ENCODE measurements around the gene HECA. TPM values are rescaled to one million over a fixed set of nuclear protein-coding genes. Genes with fewer than 3 reads are reported as not detected.
"Not testable (repeated sequence)": the region's sequence is repeated elsewhere in the genome, so short reads cannot be mapped to it uniquely, and the experiment has no call there.

Gene HECA, protein sequence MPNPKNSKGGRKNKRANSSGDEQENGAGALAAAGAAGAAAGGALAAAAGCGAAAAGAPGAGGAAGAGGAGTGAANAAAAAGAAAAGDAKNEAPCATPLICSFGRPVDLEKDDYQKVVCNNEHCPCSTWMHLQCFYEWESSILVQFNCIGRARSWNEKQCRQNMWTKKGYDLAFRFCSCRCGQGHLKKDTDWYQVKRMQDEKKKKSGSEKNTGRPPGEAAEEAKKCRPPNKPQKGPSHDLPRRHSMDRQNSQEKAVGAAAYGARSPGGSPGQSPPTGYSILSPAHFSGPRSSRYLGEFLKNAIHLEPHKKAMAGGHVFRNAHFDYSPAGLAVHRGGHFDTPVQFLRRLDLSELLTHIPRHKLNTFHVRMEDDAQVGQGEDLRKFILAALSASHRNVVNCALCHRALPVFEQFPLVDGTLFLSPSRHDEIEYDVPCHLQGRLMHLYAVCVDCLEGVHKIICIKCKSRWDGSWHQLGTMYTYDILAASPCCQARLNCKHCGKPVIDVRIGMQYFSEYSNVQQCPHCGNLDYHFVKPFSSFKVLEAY
- total RNA-seq: 10 to 100 TPM; 39.2 to 39.9 TPM

- H3K4me1 Mint-ChIP-seq: peaks cover 54% of the 10 kb centered on the region
- peak within 1 kb of the TSS; percentile 97 for H3K4me3 Mint-ChIP-seq
- DNase-seq: peak; percentile 99
- no peaks in the 10 kb centered on the region for H3K27me3 Mint-ChIP-seq
- H3K9me3 Mint-ChIP-seq: peaks cover 11% of the 10 kb centered on the region
- peak within 1 kb of the TSS; percentile 97 for H3K27ac Mint-ChIP-seq
- peaks cover 29% of the 10 kb centered on the region for H3K36me3 Mint-ChIP-seq
Observed at GRCh38 chr6:139134817-139135577, at the start of gene HECA. HECA (plus strand) TSS chr6:139135080; CDS start chr6:139135397, 317 bp downstream.

DNA sequence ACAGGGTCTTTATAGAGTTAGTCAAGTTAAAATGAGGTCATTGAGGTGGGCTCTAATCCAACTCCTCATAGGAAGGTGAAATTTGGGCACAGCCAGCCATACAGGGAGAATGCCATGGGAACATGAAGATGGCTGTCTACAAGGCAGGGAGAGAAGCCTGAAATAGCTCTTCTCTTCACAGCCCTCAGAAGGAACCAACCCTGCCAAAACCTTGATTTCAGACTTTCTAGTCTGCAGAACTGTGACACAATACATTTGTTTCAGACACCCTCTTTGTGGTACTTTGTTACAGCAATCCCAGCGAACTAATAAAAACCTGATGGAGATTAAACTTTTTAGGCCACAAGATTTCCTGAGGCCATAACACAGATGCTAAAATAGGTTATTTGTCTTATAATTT lies 43.1 kb upstream of the HECA start:
- H3K27me3 Mint-ChIP-seq: no peaks in the 10 kb centered on the region
- H3K36me3 Mint-ChIP-seq: no peaks in the 10 kb centered on the region
- no peak overlapping the region for H3K4me3 Mint-ChIP-seq
- H3K4me1 Mint-ChIP-seq: no peaks in the 10 kb centered on the region
- peaks cover 14% of the 10 kb centered on the region for H3K9me3 Mint-ChIP-seq
- no peak for DNase-seq
- H3K27ac Mint-ChIP-seq: no peak overlapping the region

GRCh38 chr6:139099984-139100383 lies 34.9 kb upstream of the HECA start:
- peaks cover 26% of the 10 kb centered on the region for H3K4me1 Mint-ChIP-seq
- no peak overlapping the region for H3K4me3 Mint-ChIP-seq
- H3K9me3 Mint-ChIP-seq: peaks cover 2% of the 10 kb centered on the region
- H3K36me3 Mint-ChIP-seq: no peaks in the 10 kb centered on the region
- H3K27ac Mint-ChIP-seq: no peak overlapping the region
- H3K27me3 Mint-ChIP-seq: no peaks in the 10 kb centered on the region
- no peak for DNase-seq

- H3K36me3 Mint-ChIP-seq: peaks cover 5% of the 10 kb centered on the region
- no peak overlapping the region for H3K27ac Mint-ChIP-seq
- DNase-seq: no peak
- H3K4me3 Mint-ChIP-seq: no peak overlapping the region
- H3K4me1 Mint-ChIP-seq: peaks cover 27% of the 10 kb centered on the region
- H3K27me3 Mint-ChIP-seq: no peaks in the 10 kb centered on the region
- peaks cover 11% of the 10 kb centered on the region for H3K9me3 Mint-ChIP-seq
Observed at GRCh38 chr6:139107051-139107450, 27.8 kb upstream of the HECA start.

GRCh38 chr6:139108378-139108777 lies 26.5 kb upstream of the HECA start:
- no peak for DNase-seq
- Mint-ChIP-seq H3K4me1 (peaks cover 36% of the 10 kb centered on the region), H3K27me3 (no peaks in the 10 kb centered on the region), H3K36me3 (peaks cover 5% of the 10 kb centered on the region), H3K9me3 (peaks cover 9% of the 10 kb centered on the region), H3K4me3 (no peak overlapping the region), H3K27ac (no peak overlapping the region)

- Mint-ChIP-seq H3K27ac (no peak overlapping the region), H3K36me3 (peaks cover 5% of the 10 kb centered on the region), H3K4me3 (no peak overlapping the region), H3K4me1 (peaks cover 39% of the 10 kb centered on the region), H3K27me3 (no peaks in the 10 kb centered on the region), H3K9me3 (peaks cover 9% of the 10 kb centered on the region)
- DNase-seq: peak; percentile 32
Observed at GRCh38 chr6:139109558-139109957, 25.3 kb upstream of the HECA start.

DNA sequence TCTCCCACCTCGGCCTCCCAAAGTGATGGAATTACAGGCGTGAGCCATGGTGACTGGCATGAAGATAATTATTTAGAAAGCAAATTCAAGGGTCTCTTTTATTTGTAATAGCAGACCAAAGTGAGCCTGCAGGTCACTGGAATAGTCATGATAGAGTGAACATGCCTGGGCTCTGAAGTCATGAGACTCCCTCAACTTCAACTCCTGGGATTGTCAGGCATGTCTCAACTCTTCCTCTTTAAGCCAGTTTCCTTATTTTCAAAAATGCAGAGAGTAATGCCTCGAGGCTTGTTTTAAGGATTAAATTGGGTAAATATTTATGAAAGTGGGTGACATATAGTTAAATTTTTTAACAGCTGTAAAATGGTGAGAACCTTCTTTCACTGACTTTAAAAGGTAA lies 22.7 kb upstream of the HECA start:
- no peaks in the 10 kb centered on the region for H3K27me3 Mint-ChIP-seq
- no peak for DNase-seq
- peaks cover 9% of the 10 kb centered on the region for H3K9me3 Mint-ChIP-seq
- no peak overlapping the region for H3K4me3 Mint-ChIP-seq
- H3K36me3 Mint-ChIP-seq: peaks cover 5% of the 10 kb centered on the region
- peaks cover 60% of the 10 kb centered on the region for H3K4me1 Mint-ChIP-seq
- peak overlapping the region; percentile 31 for H3K27ac Mint-ChIP-seq

- DNase-seq: no peak
- Mint-ChIP-seq H3K27me3 (no peaks in the 10 kb centered on the region), H3K9me3 (peaks cover 9% of the 10 kb centered on the region), H3K36me3 (peaks cover 5% of the 10 kb centered on the region), H3K4me1 (peaks cover 62% of the 10 kb centered on the region), H3K27ac (peak overlapping the region; percentile 82), H3K4me3 (peak overlapping the region; percentile 54)
Observed at GRCh38 chr6:139112561-139112960, 22.3 kb upstream of the HECA start.

DNA sequence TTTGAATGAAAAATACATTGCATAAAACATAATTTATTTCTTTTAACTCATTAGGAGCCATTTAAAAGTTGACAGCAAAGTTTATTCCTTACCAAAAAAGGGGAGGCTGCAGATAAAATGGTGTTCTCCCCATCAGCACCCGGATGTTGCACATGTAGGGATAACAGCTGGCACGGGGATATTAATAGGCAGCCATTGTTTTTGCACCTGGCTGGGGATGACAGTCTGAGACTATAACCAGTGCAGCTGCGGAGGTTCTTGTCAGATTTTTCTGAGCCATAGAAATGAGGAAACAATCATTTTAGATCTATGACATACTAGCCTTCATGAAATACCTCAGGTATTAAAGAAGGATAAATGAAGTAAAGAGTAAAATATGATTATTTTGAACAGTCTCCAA lies 20.1 kb upstream of the HECA start:
- H3K4me1 Mint-ChIP-seq: peaks cover 53% of the 10 kb centered on the region
- no peak overlapping the region for H3K27ac Mint-ChIP-seq
- no peak for DNase-seq
- no peak overlapping the region for H3K4me3 Mint-ChIP-seq
- peaks cover 16% of the 10 kb centered on the region for H3K9me3 Mint-ChIP-seq
- no peaks in the 10 kb centered on the region for H3K27me3 Mint-ChIP-seq
- H3K36me3 Mint-ChIP-seq: peaks cover 10% of the 10 kb centered on the region

DNA sequence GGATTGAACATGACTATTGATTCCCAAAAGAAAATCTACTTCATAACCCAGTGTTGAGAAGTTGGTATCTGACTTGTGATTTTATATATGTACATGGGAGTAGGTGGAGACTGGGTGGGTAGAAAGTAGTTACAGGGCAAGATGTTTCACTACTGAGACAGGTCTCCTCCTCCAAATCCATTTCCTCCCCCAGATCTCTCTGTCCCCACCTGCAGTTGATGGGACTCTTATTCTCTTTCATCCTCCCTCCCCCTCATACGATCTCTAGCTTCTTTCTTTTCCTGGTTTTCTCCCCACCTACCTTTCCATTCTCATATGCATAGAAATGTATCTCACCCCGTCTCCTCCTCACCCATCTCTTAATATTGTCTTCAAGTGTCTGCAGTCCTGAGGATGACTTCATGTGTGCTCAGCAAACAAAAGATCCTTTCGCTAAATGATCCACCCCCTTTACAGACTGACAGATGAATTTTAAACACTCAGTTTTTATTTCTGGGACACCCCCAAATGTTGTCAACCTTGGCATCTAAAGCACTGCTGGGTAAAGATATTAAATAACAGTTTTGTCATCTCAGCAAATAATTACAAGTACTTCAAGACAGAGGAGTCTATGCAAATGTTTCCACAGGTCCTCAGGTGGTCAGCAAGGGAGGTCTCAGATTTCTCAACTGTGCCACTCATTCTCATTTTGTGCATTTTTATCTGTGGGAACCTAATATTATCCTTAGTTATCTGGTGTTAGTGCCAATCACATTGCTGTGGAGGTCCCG lies 18.7 kb upstream of the HECA start:
- H3K27ac Mint-ChIP-seq: peak overlapping the region; percentile 69
- no peak for DNase-seq
- H3K36me3 Mint-ChIP-seq: peaks cover 15% of the 10 kb centered on the region
- peak overlapping the region; percentile 63 for H3K4me3 Mint-ChIP-seq
- peaks cover 49% of the 10 kb centered on the region for H3K4me1 Mint-ChIP-seq
- peaks cover 19% of the 10 kb centered on the region for H3K9me3 Mint-ChIP-seq
- H3K27me3 Mint-ChIP-seq: no peaks in the 10 kb centered on the region

- Mint-ChIP-seq H3K27ac (no peak overlapping the region), H3K36me3 (peaks cover 15% of the 10 kb centered on the region), H3K4me1 (peaks cover 39% of the 10 kb centered on the region), H3K4me3 (no peak overlapping the region), H3K27me3 (no peaks in the 10 kb centered on the region), H3K9me3 (peaks cover 19% of the 10 kb centered on the region)
- DNase-seq: no peak
Observed at GRCh38 chr6:139117734-139118133, 17.1 kb upstream of the HECA start.

- Mint-ChIP-seq H3K36me3 (peaks cover 15% of the 10 kb centered on the region), H3K27me3 (no peaks in the 10 kb centered on the region), H3K9me3 (peaks cover 19% of the 10 kb centered on the region), H3K4me1 (peaks cover 26% of the 10 kb centered on the region), H3K4me3 (no peak overlapping the region), H3K27ac (no peak overlapping the region)
- no peak for DNase-seq
Observed at GRCh38 chr6:139119552-139119951, 15.3 kb upstream of the HECA start.

- H3K4me3 Mint-ChIP-seq, H3K27ac Mint-ChIP-seq, DNase-seq, H3K27me3 Mint-ChIP-seq: not testable (repeated sequence)
- Mint-ChIP-seq H3K4me1 (peaks cover 34% of the 10 kb centered on the region), H3K9me3 (peaks cover 22% of the 10 kb centered on the region), H3K36me3 (peaks cover 24% of the 10 kb centered on the region)
Observed at GRCh38 chr6:139122823-139123222, 12.1 kb upstream of the HECA start.

DNA sequence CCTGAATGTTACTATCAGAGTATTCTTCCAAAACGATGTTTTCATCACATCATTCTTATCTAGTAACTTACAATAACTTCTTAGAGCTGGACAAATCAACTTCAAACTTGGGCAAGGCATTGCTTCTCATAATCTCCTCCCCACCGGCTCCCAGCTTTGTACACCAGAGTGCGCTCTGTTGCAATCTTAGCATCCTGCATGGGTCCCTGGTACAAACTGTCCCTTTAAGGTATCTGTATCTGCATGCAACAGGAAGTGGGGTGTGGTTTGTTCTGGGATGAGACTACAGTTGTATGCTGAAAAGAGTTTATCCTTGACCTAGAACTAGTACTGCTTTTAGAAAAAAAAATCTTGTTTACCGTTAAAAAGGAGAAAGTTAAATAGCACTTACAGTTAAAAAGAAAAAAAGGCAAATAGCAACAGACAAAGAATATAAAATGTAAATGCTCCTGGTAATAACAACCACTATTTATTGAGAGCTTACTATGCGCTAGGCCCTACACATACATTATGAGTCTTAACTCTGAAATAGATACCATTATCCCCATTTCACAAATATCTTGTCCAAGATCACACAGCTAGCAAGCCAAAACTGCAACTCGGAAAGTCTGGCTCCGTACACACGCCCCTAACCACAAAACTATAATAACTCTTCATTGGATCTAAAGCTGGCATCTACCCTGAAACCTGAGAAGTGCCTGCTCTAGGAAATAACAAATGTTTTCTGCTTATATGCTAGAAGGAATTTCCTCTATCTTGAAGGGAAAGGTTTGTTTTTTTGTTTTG lies 9.8 kb upstream of the HECA start:
- DNase-seq: peak; percentile 75
- Mint-ChIP-seq H3K4me3 (peak overlapping the region; percentile 56), H3K27me3 (no peaks in the 10 kb centered on the region), H3K4me1 (peaks cover 46% of the 10 kb centered on the region), H3K9me3 (peaks cover 9% of the 10 kb centered on the region), H3K36me3 (peaks cover 13% of the 10 kb centered on the region), H3K27ac (peak overlapping the region; percentile 87)
